ENCODE measurements around the gene RPLP2.

DNA sequence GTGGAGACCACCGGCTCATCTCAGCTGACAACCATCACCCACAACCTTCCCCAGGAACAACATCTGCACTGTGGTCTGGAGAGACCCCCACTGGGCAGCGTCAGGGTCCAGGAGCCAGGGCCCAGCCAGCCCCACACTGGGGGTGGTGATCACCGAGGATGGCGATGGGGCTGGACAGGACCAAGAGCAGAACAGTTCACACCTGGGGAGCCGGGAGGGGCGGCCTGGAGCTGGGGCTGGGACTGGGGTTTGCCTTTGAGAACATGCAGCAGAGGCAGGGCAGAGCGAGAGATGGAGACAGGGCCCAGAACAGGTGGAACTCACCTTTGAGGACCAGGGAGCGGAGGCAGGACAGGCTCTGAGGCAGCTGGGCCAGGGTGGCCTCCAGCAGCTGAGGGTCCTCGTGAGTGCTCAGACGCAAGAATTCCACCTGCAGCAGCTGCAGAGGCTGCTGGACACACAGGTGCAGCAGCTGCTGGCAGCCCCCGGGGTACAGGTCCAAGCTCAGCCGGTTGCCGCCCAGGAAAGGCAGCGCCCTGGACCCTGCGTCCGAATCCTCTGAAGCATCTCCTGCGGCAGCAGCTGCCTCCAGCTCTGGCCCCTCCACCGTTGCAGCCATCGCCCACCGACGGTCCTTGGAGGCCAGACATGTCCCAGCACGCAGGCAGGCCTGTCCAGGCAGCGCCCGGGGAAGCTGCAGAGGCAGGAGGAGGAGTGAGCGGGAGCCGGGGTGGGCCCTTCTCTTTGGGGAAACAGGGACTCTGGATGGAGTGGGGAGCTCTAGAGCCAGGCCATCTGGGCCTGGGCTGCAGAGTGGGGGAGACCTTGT, 5.8 kb upstream of the RPLP2 start:
- TF ChIP-seq, protein P1, sequence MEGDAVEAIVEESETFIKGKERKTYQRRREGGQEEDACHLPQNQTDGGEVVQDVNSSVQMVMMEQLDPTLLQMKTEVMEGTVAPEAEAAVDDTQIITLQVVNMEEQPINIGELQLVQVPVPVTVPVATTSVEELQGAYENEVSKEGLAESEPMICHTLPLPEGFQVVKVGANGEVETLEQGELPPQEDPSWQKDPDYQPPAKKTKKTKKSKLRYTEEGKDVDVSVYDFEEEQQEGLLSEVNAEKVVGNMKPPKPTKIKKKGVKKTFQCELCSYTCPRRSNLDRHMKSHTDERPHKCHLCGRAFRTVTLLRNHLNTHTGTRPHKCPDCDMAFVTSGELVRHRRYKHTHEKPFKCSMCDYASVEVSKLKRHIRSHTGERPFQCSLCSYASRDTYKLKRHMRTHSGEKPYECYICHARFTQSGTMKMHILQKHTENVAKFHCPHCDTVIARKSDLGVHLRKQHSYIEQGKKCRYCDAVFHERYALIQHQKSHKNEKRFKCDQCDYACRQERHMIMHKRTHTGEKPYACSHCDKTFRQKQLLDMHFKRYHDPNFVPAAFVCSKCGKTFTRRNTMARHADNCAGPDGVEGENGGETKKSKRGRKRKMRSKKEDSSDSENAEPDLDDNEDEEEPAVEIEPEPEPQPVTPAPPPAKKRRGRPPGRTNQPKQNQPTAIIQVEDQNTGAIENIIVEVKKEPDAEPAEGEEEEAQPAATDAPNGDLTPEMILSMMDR (IDR thresholded peaks at IDR 0.05) = no peak
- TF ChIP-seq POLR2AphosphoS5 (IDR thresholded peaks at IDR 0.05; ENCODE audit: low read depth, low read length) (no peak), TCF7L2 (IDR thresholded peaks at IDR 0.05; ENCODE audit: low read depth, low read length) (no peak), SIN3A (IDR thresholded peaks at IDR 0.05; ENCODE audit: borderline replicate concordance, insufficient read depth, low read depth, low read length) (no peak)
- TF ChIP-seq, protein P2, sequence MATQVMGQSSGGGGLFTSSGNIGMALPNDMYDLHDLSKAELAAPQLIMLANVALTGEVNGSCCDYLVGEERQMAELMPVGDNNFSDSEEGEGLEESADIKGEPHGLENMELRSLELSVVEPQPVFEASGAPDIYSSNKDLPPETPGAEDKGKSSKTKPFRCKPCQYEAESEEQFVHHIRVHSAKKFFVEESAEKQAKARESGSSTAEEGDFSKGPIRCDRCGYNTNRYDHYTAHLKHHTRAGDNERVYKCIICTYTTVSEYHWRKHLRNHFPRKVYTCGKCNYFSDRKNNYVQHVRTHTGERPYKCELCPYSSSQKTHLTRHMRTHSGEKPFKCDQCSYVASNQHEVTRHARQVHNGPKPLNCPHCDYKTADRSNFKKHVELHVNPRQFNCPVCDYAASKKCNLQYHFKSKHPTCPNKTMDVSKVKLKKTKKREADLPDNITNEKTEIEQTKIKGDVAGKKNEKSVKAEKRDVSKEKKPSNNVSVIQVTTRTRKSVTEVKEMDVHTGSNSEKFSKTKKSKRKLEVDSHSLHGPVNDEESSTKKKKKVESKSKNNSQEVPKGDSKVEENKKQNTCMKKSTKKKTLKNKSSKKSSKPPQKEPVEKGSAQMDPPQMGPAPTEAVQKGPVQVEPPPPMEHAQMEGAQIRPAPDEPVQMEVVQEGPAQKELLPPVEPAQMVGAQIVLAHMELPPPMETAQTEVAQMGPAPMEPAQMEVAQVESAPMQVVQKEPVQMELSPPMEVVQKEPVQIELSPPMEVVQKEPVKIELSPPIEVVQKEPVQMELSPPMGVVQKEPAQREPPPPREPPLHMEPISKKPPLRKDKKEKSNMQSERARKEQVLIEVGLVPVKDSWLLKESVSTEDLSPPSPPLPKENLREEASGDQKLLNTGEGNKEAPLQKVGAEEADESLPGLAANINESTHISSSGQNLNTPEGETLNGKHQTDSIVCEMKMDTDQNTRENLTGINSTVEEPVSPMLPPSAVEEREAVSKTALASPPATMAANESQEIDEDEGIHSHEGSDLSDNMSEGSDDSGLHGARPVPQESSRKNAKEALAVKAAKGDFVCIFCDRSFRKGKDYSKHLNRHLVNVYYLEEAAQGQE (IDR thresholded peaks at IDR 0.05; ENCODE audit: insufficient read depth in 1 of 2, low read depth in 2 of 2, low read length in 1 of 2) = no peak
